ENCODE measurements around the gene GALNT13.

The GALNT13 gene

DNA sequence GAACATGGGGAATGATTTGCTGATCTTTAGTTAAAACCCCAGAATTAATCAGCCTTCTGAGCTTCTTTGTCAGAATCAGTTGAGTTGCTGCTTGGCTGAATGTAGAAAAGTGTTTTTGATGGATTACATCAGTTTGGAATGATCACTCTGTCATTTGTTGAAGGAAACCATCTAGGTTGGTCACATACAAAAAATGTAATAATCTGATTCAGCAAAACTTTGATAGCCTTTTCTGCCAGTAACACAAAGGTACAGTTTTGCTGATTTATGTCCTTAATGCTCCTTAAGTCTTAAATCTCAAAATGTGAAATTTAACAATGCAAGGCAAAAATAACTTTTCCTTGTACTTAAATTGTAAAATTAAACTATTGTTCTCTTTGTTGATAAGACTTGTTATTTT is 74.3 kb downstream of the GALNT13 start:
- DNase-seq: no peak

DNA sequence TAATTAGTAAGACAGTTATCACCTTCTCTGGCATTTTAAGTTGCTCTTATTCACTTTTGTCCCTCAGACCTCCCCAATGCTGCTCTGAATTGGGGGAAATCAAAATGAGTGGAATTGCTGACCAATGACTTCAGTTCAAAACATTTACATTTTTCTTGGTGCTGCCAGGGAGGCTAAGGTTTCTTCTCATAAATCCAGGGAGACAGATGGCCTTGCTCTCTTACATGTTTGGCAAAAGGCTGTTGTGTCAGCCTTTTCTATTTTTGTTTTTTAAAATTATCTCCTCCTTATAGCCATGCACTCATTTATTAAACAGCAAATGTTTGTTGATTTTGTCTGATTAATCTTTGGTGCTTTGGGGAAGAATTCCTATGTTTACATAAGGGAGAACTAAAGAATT is 82.0 kb downstream of the GALNT13 start:
- no peak for DNase-seq

DNA sequence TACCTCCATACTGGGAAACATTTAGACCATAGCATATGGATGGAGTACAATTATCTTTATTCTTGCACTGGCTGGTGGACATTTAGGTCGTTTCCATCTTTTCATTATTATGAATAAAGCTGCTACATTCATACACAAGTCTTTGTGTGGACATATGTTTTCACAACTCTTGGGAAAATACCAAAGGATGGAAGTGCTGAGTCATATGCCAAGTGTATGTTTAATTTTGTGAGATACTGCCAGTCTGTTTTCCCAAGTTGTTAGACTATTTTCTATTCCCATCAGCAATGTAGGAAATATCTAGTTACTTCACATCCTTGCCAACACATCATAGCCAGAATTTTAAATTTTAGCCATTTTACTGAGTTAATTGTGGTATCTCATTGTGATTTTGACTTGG is 91.5 kb downstream of the GALNT13 start:
- no peak for DNase-seq

DNA sequence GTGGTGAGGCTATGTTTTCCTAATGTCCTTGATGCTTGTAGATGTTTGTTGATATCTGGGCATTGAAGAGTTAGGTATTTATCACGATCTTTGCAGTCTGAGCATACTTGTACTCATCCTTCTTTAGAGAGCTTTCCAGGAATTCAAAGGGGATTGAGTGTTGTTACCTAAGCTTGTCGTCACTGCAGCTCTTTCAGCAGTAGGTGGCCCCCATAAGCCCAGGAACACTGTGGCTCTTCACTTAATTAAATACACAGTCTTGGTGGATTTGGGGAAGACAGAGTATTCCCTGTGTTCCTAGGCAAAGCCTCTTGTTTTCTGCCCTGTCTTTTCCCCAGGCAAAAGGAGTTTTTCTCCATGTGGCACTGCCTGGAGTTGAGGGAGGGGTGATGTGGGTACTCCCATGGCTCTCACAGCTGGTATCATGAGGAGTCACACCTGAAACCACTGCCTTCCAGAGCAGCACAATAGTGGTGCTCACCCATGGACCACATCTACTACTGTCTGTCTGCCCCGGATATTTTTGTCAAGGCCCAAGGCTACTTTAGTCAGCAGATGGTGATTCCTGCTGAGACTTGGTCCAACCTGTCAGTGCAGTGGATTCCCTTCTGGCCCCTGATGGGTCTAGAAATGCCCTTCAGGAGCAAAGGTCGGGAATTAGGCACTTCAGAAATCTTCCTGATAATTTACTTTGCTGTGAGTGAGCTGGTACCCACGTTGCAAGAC is 95.7 kb downstream of the GALNT13 start:
- no peak for DNase-seq

DNA sequence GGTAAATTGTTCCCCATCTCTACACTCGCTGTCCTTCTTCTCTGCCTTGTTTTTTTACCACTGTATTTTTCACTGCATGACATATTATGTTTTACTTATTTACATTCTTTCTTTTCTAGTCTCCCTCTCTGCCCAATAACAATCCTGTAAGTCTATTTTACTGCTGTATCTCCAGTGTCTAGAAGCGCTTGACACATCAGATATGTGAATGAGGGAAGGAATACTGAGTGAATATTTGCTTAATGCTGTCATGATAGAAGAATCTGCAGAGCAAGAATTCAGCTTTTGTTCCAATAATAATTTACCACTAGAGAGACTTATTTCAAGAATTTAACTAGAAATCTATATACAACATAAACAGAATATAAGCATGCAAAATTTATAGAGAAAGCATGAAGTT is 99.5 kb downstream of the GALNT13 start:
- DNase-seq: no peak

DNA sequence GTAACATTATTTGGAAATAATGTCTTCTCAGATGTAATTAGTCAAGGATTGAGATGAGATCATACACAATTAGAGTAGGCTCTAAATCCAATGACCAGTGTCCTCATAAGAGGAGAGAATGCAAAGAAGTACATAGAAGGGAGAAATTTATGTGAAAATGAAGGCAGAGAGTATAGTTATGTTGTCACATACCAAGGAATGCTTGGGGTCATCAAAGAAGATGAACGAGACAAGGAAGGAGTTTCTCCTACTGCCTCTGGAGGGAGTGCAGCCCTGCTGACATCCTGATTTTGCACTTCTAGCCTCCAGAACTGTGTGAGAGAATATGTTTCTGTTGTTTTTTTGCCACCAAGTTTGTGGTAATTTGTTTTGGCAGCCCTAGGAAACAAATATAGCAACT is 100.1 kb downstream of the GALNT13 start:
- no peak for DNase-seq

DNA sequence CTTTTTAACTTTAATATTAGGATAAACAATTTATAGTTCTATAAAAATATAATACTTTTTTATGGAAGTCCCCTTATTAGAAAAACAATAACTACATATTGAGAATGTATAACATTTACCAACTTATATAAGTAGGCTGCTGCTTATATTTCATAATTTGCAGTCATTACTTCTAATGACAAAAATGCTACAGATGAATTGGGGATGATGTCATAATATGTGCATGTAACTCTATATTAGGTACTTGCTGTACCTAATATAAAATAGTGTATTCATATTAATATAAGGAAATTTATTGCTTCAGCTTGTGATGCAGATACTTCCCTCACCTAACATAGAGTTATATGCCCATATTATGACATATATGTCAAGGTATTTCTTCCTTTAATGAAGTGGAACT is 100.7 kb downstream of the GALNT13 start:
- no peak for DNase-seq

DNA sequence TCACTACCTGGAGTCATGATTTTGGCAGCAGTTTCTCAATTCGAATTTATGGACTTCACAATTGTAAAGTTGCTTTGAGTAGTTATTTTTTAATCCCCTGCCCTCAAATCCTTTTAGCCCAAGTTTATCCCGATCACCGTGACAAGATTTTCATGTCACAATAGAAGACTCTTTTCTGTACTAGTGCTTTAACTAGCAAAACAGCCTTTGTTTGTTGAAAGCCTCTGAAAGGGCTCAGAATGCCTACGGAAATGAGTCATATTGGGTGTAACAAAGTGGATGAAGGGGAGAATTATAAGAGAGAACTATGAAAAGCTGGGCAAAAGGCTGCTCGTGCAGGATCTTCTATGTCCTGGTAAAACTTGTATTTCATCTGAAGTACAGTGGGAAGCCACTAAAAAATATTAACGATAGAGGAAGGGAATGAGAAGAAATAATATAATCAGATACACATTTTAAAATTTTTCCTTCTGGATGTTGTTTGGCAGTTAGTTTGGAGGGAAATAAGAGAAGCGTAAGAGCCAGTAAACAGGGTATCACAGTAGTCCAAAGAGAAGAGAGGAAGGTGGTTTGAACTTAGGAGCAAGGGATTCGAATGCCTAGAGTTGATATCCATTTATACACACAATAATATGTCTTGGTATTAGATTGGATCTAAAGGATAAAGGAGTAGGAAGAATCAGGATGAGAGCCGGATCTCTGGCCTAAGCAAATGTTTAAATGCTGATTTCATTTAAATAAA is 114.9 kb downstream of the GALNT13 start:
- DNase-seq: no peak

DNA sequence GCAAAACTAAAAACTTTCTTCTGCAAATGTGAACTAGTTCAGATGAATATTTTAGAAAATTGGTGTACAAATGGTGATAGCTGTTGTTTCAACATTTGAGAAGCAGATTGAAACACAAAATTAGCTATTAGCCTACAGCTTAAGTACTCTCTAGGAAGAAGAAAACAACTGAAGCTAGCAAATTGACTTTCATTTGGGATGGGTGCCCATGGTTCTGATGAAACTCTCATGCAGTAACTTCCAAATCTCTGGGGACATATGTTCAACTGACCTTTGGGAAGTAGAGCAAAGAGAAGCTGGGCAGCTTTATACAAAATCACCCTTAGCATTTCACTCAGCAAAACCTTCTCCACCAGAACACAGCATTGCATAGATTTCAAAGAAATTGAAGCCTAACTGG is 119.0 kb downstream of the GALNT13 start:
- no peak for DNase-seq

DNA sequence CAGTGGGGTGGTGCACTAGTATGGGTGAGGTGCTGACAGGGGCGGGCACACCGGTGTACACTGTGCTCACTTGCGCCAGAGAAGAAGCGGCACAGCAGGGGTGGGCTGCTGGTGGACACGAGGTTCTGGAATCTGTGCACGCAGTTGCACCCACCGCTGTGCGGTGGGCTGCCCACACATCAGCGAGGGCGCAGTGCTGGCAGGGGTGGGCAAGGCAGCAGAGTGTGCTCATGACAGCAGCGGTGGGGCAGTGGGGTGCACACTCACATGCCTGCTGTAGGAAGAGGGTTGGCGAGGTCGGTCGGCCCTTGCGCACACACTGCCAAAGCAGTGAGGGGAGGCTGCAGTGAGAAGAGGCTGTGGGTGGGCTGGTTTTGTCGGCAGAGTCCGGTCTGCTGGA is 141.8 kb downstream of the GALNT13 start:
- no peak for DNase-seq

DNA sequence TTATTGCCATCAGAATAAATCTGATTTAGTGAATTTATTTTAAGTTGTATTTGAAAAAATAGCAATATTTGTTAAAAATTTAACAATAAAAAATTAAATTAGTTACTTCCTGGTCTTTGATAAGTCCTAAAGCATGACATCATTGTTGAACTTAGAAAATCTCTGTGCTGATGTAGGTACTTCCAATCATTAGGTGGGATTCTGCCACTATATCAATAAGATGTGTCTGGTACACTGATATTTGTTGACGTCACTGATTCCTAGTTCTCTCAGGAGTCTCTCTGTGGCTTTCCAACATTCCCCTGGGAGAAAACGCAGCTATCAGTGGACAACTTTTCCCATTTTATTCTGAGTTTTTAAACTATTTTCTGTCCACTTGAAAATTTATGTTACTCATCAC is 143.5 kb downstream of the GALNT13 start:
- DNase-seq: no peak

DNA sequence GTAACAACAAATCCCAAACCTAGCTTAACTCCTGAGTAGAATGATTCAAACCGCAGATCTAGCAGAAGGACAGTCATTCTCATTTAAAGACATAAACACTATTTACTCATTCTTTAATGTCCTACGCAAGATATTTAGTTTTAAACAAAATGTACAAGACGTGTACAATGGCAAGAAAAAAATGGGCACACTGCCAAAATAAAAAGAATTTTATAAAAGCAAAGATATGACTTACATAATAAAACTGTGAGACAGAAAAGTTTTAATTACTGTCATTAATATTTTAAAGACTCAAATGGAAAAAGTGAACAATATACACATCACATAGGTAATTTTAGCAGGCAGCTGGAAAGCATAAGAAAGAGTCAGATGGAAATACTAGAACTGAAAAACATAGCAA is 157.8 kb downstream of the GALNT13 start:
- DNase-seq: no peak

DNA sequence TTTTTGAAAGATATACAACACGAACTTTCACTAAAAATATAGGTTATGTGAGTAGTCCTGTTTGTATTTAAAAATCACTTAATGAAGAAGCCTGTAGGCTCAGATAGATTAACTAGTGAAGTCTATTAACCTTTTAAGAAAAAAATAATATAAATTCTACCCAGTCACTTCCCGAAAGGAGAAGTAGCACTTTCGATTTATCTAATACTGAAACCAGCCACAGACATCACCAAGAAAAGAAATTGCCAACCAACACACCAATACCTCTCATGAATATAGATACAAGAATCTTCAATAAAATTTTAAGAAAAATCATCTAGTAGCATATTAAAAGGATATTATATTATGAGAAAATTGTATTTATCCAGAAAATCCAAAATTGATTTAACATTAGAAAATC is 160.5 kb downstream of the GALNT13 start:
- no peak for DNase-seq

DNA sequence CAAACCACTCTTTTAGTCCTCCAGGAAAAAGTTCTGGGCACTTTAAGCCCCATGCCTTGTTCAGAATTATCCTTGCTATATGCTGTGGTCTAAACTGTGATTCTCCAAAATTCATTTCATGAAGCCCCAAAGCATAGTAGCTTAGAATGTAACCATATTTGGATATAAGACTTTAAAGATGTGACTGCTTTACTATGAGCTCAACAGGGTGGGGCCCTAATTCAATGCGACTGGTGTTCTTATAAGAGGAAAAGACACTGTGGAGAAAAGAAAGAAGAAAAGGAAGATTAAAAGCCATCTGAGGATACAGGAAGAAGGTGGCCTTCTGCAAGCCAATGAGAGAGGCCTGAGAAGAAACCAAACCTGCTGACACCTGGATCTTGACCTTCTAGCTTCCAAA is 174.8 kb downstream of the GALNT13 start:
- no peak for DNase-seq

DNA sequence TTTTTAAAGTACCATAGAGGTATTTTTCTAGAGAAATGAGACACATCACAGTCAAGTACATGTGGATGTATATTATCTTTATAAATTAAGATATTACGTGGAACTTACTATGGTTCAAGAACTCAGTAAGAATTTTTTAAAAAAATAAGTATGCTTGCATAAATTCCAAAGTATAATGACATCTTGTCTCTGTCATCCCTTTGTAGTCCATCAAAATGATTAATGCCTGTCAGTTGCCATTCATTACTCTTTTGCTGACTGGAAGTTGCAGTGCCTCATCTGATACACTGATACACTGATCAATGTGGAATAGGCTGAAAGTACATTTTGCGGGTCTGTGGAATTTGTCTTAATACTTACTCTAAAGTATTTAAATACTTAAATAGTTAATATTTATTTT is 177.2 kb downstream of the GALNT13 start:
- DNase-seq: no peak

DNA sequence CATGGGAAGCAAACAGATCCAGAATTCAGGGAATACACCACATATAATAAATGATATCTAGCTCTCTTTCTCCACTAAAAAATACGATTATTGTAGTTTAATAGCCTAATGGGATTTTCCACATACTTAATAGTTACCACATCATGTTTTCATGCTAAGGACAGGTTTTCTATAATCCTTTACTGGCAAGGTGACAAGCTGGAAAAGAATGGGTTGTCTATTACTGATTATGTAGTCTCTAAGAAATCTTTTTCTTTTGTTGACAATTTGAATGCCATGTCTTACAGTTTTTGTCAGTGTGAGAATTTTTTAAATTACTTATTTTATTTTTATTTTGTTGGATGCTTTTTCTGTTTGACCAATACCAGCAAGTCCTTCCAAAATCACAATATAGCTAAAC is 177.8 kb downstream of the GALNT13 start:
- no peak for DNase-seq

DNA sequence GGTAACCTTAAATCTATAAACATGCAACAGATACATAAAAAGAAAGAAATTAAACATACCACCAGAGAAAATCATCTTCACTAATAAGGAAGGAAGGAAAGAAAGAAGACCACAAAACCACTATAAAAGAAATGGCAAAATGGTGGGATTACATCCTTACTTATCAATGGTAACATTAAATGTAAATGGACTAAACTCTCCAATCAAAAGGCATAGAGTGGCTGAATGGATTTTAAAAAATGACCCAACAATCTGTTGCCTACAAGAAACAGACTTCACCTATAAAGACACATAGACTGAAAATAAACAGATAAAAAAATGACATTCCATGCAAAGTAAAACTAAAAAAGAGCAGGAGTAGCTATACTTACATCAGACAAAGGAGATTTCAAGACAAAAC is 195.4 kb downstream of the GALNT13 start:
- DNase-seq: no peak

DNA sequence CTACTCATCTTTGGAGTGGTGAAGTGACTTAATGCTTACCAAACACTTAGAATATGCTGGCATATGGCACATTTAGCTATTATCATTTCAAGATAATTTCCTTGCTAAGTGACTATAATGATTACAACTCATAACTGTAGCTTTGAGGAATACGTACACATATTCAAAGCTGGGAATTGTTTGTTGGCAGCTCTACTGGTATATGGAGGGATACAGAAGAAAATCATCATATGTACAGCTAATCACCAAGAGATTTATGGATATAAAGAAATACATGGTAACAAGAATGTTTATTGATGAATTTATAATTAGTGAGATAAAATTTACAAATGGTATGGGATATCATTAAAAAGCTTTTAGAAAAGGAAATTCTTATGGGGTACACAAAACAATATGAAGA is 207.2 kb downstream of the GALNT13 start:
- no peak for DNase-seq

DNA sequence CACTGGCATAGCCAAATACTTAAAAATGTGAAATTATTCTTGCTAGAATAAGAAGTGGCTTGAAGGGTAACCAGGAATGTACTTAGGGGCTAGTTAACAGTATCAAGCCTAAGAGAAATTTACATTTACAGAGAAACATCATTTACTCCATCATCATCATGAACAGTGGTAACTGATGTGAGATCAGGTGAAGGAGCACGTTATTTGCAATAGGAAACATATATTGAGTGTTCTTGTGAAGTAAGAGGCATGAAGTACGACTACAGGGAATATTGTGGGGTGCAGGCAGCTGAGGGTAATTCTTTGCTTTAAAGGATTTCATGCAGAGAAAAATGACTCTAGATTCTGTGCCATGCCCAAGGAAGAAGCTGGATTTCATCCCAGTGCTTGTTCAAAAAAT is 220.8 kb downstream of the GALNT13 start:
- no peak for DNase-seq

DNA sequence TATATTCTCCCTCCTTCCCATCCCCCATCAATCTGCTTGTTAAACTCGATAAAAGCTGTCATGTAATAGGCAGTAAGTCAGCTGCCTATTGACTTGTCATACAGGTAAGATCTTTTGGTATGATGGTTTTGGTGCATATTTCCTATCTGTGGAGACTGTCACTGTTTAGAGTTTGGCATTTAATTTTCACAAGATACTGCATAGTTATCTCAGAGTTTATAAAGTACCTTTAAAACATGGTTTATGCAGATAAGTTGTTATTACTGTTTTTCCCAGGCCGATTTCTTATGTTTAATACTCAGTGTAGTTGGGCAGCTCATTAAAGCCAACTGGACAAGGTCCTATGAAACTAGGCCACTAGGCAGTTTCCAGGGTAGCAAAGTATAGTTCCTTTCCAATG is 222.1 kb downstream of the GALNT13 start:
- DNase-seq: no peak

DNA sequence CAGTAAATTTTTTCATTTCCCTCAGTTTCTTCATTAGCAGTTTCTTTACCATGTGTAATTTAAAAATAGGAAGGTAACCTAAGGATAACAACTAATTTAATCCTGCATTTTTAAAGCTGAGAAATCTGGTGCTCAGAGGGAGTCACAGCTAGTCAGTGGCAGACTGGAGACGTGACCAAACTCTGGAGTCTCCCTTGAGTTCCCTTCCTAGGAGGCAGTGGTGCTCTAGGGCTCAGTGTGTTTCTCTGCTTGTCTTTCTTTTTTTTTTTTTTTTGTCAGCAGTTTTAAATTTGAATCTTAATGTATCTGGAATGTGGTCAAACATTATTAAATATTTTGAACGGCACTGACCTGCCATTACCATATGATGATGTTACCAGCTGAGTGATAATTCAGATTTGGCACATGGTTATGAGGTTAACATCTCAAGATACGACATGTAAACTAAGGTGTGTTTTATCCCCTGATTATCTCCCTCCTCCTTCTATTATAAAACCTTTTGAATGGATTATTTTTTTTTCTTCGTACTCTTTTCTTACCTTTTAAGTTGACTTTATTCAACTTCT is 226.2 kb downstream of the GALNT13 start:
- no peak for DNase-seq

DNA sequence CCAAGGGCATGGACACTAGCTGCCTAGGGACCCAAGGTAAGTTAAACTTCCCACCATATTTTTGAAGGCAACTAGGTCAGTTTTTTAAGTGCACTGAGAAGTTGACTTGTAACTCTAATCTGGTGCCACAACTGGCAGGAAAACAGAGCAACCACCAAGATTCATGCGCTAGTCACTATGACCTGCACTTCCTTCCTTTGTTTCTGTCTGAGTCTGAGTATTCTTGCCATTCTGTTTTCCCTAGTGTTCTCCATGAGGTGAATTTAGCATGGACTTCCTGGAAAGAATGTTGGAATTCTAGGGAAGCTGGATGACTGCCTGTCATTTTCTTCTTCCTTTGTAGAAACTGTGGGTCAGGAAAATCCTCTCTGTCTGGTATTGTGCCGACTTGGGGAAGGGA is 249.0 kb downstream of the GALNT13 start:
- DNase-seq: no peak

DNA sequence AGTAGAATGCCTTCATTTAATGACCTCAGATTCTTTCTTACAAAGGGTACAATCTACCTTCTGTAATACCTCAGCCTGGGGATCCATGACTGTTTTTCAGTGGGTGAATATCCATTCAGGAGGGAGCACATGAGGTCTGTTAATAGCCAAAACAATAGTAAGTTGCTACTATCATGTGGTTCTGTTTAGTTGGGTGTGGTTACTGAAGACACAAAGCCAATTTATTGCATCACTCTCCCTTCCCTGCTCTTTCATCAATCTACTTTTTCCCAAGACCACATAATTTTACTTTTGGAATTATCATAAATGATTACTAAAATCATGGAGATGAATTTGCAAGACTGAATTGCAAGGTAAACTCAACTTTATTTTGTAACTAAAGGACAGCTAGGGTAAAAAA is 254.2 kb downstream of the GALNT13 start:
- no peak for DNase-seq

DNA sequence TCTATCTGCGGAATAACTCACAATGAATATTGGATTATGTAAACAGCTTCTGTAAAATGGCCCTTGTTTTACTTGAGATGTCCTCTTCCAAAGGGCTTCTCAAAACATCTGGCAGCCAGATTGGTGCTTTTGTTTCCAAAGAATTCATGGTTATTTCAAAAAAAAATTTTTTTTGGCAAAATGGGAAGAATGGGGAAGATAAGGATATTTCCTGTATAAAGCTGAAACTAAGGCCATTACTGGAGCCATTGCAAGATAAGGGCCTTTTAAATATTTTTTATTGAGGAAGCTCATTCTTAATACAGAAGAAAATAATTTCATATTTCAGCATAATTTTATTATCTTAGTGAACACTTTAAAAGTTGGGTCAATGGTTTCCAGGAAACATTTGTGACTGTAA is 259.1 kb downstream of the GALNT13 start:
- no peak for DNase-seq

DNA sequence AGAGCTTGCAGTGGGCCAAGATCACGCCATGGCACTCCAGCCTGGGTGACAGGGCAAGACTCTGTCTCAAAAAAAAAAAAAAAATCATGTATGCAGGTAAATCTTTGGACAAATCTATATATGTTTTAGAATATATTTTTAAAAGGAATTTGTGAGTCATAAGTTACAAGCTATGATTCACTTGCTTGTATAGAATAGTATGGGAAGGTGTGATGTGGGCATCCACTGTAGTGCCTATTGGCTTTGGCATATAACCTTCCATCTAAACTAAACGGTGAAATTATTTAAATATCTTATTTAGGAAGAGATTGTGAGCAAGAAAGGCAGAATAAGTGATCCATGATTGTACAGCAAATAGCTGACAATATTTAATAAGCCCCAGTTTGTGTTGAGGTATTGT is 261.1 kb downstream of the GALNT13 start:
- no peak for DNase-seq

Measured in NCI-H510A treated with DMSO at 0.1 percent for 48 hours (cell line).